Measurements from ENCODE around the gene GHDC.

Gene GHDC

DNA sequence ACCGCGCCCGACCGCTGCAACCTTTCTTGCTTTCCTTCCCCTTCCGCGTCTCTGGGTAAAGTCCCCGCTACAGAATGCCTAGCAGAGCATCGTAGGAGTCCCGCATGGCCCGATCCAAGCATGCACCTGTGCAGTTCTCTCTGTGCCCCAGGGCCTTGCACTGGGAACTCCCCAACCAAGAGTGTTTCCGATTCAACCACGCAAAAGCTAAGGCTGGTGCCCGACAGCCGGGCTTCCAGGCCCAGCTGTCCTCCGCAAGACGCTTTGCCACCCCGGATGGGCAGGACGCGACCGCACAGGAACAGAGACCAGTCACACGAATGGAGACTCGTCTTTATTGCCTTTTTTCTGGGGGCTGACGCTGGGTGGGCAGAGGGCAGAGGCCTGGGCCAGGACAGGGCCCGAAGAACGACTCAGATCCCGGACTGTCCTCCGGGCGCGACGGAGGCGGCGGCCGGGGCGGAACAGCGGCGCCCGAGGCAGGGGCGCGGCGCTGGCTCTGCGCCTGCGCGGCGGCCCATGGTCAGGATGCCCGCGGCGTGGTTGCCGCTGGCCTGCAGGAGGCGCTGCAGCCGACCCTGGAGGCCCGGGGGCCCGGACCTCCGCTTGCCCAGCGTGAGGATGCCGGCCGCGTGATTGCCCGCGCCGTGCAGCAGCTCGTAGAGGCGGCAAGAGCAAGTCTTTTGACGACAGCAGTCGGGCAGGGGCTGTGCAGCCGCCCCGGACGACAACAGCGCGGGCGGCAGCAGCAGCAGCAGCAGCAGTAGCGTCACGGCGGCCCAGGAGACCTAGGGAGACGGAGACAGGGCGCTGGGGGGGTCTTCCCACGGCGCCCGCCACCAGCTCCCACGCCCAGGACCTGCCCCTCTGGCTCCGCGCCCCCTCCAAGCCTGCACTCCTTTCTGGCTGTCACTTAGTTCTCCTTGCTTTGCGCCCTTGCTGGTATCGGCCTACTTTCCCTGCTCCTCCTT lies 10.3 kb downstream of the GHDC start:
- peak; percentile 88 for DNase-seq (ENCODE audit: low read depth)

DNA sequence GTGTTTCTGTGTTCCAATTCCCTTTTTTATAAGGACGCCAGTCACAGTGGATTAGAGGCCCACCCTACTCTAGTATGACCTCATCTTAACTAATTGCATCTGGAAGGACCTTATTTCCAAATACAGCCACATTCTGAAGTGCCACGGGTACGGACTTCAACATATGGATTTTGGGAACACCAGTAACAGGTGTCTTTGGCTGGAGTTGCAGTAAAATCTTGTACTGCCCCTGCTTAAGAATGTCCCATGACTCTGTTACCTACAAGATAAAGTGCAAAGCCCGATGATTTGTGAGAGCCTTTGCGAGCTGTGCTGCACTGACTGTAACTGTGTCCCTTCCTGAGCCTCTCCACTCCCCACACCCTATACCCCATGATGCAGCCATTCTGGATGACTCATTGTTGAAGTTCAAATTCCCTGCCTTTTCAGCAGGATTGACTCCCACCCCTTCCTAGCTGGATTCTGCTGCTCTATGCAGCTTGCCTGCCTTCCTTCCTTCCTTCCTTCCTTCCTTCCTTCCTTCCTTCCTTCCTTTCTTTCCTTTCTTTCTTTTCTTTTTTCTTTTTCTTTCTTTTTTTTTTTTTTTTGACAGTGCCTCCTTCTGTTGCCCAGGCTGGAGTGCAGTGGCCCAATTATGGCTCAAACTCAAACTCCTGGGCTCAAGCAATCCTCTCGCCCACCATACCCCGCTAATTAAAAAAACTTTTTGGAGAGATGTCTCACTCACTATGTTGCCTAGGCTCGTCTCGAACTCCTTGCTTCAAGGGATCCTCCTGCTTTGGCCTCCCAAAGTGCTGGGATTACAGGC lies 11.2 kb downstream of the GHDC start:
- DNase-seq (ENCODE audit: low read depth) = no peak

DNA sequence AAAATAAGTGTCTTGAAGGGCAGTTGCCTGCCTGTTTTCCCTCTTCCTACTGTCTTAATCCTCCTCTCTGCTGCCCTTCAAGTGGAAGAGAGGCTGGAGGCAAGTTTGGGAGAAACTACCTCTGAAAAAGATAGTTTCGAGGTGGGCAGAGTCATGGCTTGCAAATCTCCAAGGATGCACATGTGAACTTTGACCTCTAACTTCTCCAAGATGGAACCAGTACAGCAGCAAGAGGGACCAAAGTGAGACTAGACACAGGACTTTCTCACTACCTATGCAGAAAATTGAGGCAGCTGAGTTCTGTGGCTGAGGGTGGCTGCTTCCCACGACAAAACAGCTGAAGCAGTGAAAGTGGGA lies 12.5 kb downstream of the GHDC start:
- no peak for DNase-seq (ENCODE audit: low read depth)

DNA sequence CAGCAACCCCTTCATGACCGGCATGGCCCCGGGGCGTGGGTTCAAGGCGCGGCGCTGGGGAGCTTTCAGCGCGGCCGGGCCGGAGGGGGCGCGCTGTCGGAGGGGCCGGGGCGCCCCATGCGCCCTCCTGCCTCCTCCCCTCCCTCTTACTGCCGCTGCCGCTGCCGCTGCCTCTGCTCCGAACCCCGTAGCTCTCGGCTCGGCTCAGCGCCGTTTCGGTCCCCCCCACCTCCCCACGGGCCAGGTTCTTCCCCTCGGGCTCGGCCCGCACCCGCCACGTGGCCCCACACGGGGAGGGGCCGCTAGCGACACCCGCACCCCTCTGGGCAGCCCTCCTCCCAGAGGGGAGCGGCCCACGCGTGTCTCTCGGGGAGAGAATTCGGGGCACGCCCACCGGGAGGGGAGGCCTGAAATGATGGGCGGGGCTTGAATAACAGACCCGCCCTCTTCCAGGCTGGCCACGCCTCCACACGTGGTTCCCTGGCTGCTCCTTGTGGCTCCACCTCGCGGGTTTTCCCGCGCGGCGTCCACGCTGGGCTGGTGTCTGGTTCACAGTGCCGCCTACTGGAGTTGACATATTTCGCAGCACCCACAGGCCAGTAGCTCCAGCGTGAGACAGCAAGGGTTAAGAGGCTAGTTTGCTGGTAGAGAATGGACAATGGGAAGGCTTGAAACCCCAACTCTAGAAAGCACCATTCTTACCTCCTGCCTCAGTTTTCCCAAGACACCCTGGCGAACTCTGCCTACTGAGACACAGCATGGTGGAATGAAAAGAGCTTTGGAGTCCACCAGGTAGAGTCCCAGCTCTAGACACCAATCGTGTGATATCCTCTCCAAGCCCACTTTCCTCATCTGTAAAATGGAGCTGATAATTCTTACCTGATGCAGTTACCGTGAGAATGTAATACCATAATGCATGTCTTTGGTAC lies 13.1 kb downstream of the GHDC start, which contains the start of gene KCNH4:
Gene KCNH4 (minus strand): TSS at position 221 of the 929 bp plus-strand sequence. CDS start 197 bp downstream, at position 24.
- peak; percentile 90 for DNase-seq (ENCODE audit: low read depth)

DNA sequence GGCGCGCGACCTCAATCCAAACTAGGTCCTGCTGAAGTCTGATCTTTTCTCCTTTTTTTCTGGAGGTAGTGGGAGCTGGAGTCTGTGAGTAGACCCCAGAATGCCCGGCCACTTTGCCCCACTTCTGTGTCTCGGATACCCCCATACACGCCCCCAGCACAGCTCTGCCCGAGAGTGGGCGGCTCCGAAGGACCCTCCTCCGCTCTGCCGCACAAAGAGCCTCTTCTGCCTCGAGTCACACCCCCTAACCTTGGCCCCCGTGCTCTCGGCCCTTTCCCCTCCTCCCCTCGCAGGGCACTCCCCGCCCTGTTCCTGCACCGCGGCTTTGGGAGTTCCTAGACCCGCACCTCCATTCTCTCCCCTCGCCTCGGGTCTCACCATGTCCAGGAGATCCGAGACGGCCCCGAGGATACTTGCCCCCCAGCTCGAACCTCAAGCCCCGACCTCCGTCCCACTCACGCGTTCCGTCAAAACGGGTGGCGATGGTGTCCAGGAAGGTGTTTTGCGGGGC lies 13.8 kb downstream of the GHDC start:
- DNase-seq (ENCODE audit: low read depth) = no peak

DNA sequence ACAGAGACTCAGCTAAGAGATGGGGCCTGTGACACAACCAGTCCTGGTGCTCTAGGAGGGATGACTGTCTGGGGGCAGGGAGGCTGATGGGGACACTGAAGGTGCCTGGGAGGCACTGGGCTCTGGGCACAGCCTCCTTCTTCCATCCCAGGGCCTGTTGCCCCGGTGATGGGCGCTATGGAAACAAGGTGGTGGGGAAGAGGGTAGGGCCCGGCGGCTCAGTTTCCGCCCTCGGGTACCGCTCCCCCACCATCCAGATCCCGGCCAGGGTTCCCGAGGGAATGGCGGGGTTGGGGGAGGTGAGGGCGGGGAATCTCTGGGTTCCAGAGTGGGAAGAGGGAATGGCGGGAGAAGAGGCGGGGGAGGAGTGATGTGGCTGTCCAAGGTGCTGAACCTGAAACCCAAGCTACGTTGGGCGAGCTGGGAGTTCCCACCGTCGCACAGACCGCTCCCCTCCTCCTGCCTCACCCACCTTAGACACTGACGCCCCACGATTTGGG lies 14.3 kb downstream of the GHDC start:
- no peak for DNase-seq (ENCODE audit: low read depth)

DNA sequence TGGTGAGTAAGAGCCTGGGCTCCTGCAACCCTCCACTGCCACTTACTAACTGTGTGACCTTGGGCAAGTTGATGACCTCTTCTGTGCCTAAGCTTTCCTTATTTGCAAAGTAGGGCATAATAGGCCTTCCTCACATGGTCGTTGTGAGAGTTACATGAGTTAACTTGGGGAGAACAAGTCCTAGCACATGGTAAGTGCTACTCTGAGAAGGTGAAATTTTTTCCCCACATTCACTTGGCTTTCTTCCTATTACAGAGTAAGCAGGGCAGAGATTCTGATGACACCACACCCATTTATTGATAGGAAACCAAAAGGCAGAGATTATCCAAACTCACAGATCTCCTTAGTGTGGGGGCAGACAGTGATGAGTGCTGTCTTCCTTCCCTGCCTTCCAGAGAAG lies 15.0 kb downstream of the GHDC start:
- no peak for DNase-seq (ENCODE audit: low read depth)

DNA sequence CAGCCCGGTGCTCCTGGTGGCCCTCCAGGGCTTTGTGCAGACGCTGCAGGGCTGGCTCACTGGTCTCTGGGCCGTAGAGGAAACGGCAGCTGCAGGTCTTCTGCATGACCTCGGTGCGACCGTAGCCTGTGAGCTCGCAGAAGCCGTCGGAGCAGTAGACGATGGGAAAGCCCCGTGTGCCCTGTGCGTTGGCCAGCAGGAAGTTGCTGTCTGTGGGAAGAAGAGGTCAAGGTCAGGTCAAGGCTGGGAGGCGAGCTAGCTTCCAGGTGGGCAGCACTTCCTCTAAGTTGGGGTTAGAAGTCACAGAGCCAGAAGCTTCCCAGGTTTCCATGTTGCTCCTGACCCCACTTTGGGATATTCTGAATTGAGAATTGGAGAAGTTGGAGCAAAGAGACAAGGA lies 15.5 kb downstream of the GHDC start:
- DNase-seq (ENCODE audit: low read depth) = no peak

DNA sequence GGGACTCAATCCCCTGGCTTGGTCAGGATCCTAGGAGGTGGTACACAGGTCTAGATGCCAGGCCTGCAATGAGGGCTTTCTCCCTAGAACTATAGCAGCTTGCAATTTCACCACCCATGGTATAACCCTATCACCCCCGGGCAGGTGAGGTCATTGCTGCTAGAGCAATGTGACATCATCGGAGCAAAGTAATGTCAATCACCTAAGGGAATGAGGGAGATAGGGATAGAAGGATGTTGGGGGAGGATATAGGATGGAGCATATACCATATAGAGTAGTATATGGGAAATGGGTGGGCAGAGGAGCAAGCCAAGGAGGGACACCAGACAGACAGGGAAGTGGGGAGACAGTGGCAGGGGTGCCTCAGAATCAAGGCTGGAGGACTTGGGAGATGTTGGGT lies 16.6 kb downstream of the GHDC start:
- no peak for DNase-seq (ENCODE audit: low read depth)

DNA sequence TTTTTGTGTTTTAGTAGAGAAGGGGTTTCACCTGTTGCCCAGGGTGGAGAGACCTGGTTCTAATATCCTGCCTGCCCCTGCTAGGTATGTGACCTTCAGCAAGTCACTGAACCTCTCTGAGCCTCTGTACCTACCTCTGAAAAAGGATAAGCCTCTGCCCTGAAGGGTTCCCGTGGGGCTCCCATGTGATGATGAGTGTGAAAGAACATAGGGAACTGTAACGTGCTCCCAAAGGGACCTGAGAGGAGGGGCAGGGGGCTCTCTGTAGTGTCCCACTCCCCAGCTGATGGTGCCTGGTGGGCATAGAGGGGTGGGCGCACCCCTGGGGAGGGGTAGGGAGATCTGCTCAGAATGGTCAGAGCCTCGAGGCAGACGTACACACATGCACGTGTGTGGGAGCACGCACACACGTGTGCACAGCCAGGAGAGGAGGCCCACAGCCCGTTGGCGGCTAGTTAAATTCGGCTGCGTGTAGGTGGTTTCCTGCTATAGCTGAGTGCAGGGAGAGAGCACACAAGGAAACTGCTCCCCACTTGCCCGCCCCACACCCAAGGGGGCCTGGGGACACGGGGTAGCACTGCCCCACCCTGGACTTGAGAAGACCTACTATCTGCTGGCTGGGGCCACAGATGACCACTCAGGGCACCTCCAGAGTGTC lies 20.0 kb downstream of the GHDC start:
- DNase-seq (ENCODE audit: low read depth) = no peak

DNA sequence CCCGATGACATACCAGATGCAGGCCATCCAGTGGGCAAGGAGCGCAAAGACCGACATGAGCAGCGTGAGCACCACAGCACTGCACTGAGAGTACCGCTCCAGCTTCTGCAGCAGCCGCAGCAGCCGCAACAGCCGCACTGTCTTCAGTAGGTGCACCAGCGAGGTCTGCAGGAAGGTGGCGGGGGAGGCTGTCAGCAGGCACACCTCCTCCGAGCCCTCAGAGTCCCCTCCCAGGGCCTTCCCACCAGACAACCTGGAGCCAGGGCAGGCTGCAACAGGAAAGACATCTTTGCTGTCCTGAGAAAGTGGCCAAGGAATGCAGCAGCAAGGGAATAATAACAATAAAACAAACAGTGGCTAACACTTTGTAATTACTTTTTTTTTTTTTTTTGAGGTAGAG lies 22.5 kb downstream of the GHDC start:
- DNase-seq (ENCODE audit: low read depth) = no peak

DNA sequence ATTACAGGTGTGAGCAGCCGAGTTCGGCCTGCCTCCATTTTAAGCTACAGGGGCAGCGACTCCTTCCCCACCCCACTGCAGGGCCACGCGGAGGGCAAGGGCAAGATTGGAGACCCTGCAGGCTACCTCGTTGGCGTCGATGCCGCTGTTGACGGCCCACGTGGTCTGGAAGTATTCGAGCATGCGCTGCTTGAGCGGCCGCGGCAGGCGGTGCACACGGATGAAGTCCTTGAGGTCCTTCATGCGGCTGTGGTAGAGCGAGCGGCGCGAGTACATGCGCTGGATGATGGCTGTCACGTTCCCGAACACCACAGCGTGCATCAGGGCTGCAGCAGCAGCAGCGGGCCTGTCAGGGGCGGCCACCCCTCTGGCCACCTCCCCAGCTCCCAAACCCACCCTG lies 24.9 kb downstream of the GHDC start:
- DNase-seq (ENCODE audit: low read depth) = no peak

DNA sequence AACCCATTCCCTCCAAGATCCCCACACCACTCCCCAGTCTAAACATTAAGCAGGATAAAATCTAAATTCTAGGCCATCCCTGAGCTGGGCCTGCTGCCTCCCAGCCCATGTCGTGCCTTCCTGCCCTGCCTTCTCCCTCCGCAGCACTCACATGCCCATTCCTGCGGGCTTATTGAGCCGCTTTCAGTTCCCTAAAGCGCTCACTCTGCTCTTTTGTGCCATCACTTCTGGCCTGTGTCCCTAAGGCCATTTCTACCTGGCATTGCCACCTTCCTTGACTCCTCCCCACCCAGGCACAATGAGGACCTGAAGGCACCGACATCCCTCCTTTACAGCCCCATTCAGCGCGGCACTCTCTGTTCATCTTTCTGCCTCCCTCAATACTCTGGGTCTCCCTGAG lies 26.5 kb downstream of the GHDC start:
- no peak for DNase-seq (ENCODE audit: low read depth)

DNA sequence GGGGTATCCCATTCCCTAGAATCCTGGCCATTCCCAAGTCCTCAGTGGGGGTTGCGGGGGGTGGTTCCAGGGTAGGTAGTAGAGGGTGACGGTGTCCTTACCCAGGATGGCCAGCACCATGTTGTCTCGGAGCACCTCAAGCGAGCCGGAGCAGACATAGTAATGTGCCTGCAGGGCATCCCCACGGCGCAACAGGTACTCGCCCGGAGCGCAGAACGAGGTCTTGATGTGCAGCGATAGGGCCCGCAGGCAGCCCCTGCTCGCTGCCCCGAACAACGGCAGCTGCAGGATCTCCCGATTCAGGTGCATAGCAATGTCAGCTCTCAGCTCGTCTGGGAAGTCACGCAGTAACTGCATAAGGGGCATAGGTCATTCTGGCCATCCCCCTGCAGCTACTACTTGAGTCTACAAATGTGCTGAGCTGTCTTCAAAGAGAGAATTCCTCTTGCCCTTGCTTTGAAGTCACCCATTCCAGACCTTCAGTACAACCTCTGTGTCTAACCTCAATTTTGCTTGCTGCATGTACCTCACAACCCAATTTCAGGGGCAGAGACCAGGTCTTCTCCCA lies 28.0 kb downstream of the GHDC start:
- DNase-seq (ENCODE audit: low read depth) = no peak

DNA sequence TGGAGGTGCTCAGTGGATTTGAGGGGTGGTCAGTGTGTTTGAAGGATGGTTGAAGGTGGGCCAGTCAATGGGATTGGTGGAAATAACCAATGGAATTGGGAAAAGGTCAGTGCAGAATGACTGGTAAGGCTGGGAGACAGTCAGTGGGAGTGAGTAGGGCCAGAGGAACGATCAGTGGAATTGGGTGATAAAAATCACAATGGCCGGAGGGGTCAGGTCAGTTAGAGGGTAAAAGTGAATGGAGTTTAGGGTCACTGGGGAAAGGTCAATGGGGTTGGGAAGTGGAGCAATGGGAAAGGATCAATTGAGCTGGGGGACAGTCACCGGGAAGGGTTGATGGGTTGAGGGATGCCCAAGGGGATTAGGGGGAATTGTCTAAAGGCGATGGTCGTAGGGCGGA lies 28.5 kb downstream of the GHDC start:
- DNase-seq (ENCODE audit: low read depth) = no peak

DNA sequence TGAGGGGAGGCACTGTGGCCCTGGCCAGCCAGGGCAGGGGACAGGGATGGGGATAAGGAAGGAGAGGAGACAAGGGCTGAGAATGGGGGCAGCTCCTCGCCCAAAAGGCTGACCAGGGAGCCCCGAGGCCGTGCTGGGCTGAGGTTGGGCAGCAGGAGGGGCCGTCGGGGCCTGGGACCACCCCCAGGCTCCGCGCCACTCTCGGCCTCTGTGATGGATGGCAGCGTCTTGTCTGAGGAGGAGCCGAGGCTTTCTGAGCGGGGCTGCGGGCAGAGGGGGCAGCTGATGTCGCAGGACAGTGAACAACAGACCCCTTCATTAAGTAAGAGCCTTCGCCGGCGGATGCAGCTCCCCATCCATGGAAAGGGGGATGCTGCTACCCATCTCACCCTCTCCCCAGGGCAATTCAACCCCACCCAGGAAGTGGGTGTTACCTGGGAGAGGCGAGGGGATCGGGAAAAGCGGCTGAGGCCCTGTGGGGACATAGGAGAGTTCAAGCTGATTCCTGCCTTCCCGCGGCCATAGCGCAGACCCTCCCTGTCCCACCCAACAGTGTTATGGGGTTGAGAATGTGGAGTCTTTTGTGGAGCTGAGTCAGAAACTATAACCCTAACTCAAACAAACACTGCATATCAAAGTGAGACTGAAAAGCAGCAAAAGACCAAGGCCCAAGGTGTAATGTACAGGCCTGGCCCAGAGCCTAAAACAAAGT lies 30.4 kb downstream of the GHDC start:
- DNase-seq (ENCODE audit: low read depth) = no peak

DNA sequence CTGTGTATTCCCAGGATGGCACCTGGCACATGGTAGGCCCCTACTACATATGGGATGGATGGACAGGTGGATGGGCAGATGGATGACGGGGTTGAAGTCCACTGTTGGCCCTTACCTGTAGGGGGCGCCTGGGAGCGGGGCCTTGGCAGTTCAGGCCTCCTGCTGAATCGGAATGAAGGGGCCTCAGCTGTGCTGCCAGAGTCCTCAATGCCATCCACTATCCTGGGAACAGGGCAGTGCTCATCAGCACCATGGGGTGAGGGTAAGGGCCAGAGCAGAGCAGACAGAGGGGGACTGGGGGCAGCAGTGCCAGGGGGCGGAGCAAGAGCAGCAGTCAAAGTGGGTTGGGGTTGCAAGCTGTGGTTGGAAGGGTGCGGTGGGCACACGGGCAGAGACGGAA lies 31.2 kb downstream of the GHDC start:
- peak; percentile 58 for DNase-seq (ENCODE audit: low read depth)

DNA sequence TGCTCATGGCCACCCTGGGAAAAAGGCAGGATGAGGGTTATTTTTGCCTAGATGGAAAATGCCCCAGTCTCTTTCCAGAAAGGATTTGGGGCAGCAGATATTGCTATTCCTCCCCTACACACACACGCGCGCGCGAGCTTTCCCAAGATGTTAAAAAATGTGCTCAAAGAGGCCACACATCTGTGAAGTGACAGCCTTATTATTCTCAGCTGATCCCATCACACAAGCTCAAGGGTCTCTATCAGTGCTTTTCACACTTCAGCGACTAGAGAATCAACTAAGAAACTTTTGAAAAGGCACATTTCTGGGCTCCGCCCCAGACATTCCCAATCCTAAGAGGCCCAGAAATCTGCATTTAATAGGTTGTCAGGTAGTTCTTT lies 33.8 kb downstream of the GHDC start:
- DNase-seq (ENCODE audit: low read depth) = no peak

DNA sequence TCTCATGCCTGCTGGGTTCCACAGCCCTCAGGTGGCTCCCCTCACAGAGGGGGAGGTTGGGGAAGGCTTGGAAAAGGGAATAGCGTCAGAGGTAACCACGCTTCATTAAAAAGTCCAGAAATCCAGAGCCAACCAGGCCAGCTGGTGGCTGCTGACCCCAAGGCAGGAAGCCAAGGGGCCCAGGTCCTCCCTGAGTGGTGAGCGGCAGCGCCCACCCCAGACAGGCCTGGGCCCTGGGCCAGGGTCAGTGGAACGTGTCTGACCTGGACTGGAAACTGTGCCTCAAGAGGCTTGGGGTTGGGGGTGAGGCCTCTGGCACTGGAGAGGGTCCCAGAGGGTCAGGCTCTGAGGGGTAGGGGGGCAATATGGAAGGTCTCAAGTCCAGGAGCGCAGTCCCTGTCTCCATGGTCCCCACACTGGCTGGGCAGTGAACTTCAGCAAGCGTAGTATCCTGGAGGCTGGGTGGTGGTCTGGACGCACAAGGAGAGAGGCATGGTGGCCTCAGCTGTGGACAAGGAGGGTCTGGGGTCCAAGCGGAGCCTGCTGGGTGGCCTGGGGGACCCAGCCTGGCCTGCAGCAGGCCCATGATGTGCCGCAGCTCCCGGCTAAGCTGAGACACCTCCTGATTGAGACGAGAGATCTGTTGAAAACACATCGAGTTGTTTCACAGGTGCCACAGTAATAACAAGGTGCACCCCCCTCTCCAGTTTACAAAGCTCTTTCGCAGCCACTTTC lies 34.3 kb downstream of the GHDC start:
- DNase-seq (ENCODE audit: low read depth) = no peak

All from activated T-cell treated with anti-CD3 and anti-CD28 coated beads for 48 hours (primary cell).